ENCODE data around the gene IRF9.

Gene IRF9, protein sequence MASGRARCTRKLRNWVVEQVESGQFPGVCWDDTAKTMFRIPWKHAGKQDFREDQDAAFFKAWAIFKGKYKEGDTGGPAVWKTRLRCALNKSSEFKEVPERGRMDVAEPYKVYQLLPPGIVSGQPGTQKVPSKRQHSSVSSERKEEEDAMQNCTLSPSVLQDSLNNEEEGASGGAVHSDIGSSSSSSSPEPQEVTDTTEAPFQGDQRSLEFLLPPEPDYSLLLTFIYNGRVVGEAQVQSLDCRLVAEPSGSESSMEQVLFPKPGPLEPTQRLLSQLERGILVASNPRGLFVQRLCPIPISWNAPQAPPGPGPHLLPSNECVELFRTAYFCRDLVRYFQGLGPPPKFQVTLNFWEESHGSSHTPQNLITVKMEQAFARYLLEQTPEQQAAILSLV

DNA sequence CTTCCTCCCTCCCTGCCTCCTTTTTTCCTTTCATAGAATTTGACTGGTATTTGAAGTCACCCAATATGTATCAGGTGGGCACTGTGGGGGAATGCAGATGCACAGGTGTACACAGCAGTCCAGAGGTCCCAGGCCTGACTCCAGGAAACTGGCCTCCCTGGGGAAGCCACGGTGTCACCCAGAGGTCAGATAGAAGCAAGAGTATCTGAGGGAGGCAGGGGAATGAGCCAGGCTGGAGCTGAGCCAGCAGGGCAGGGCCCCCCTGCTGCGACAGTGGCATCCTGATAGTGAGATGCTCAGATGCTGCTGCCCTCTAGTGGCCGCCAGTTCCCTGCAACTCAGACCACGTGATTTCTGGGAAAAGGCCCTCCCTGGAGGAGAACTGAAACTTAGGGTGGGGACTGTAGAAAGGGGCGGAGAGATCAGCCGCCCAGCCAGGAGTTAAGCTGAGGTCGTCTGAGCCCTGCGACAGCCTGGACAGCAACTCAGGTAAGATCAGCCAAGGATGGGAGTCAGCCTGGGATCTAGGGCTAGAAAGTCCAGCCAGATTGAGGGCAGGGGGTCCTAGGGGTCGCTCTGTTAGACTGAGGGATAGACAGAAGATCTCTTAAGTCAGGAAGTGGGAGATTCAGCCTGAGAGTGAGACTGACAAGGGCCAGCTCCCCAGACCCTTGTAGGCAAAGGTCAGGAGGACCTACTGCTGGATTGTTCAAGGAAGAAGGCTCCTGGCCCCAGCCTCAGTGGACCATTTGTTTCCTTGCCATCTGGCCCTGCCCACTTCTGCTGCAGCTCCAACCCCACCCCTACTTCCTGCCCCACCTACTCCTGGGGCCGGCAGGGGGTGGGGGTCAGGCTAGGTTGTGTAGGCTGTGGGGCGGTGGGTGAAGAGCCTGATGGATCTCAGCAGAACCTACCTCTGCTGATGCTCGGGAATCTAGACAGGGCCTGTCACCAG, at the start of gene IRF9:
TSS of gene IRF9 (plus strand) at position 416 of the 955 bp plus-strand sequence. CDS start 880 bp downstream, outside the sequence.
- Histone ChIP-seq H3K27ac (peak within 1 kb of the TSS; percentile 81 to 100 (median 98)), H3K4me3 (peak within 1 kb of the TSS; percentile 54 to 76 (median 72))

DNA sequence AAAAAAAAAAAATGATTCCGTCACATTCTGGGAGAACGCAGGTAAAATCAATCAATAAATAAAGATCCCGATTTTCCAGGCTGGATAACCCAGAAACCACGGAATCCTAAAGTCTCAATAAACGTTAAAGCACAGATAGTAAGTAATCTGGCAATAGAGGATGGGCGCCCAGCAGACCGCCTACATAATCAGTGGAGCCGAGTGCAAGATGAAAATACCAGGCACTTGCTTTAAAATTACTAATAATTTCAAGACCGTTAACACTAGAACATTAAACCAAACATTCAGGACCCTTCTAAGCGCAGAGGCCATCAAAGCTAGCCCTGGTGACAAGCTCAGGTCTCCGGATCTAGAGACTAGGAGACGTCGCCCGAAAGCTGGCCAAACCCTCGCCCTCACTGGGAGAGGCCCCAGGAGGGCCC, 47.7 kb upstream of the IRF9 start:
- Histone ChIP-seq H3K4me3 (peak overlapping the region; percentile 50 to 69 (median 62)), H3K27ac (peak overlapping the region; percentile 81 to 99 (median 99))

DNA sequence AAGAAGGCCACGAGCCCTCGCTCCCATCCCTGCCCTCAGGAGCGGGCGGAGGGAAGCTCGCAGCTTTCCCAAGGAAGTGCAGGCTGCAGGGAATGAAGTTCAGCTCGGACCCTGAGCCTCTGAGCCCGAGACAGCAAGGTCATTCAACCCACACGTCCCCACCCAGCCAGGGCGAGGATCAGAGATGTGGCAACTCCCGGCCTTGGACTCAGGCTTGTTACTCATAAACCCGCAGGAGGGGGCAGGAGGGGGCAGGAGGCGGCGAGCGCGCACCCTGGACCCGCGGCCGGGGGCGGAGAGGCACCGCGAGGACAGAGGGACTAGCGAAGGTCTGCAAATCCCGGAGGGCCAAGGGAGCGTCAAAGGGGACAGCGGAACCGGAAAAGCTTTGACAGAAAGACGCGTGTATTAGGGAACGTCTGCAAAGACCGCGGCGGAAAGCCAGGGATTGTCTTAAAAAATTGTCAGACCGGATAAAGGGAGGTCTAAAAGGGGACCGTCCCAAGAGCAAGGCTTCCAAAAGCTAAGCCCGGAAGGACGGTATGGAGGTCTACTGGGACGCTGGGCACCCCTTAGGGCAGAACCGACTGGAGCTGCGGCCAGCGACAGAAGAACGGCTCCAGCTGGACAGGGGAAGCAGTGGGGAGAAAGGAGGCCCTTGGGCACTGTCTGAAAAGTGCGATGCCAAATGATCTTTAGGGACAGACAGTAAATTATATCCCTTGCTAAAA, 47.1 kb upstream of the IRF9 start:
- peak overlapping the region; percentile 81 to 99 (median 99) for H3K27ac ChIP-seq
- H3K4me3 ChIP-seq: peak overlapping the region; percentile 50 to 69 (median 62)

DNA sequence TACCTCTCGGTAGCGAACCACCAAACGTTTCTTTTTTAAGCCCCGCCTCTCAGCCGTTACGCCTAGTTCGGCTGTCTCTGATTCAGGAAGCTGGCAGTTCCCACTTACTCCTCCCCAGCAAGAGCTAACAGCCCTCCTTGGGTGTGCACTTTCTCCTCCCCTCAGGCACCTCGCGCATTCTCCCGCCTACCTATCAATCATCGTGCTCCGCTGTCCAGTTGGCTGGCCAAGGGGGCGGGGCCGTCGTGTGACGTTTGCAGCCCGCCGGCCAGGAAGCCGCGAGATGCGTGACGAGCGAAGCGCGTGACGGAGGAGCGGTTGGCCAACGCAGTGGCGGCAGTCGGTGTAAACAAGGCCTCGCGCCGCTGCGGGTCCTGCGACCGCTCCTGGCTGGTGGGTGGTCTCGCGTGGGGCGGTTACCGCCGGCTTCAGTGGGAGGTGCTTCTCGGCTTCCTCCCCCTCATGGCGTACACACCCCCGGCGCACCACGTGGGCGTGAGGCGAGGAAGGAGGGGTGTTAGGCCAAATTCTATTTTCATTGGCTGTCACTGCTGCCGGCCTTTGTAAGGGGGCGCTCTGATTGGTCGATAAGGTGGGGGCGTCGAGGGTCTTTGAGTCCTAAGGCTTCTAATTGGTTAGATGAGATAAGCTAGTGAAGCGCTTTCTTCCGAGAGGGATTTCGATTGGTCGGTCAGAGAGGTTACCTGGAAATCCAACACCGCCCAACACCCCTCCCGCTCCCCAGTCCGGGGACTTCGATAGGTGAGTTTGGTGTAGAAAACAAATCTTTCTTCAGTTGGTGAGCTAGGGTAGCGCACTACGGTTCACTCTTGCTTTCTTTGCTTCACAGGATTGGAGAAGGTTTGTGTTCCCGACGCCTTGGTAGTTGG, 46.3 kb upstream of the IRF9 start, which contains the start of the genes DCAF11 and NRL:
TSS of gene DCAF11 (plus strand) at position 246 of the 890 bp plus-strand sequence. CDS start 818 bp downstream, outside the sequence.
TSS of gene NRL (minus strand) at position 418 of the 890 bp plus-strand sequence. CDS start 32,101 bp downstream, outside the sequence.
- H3K4me3 ChIP-seq: peak within 1 kb of the TSS; percentile 50 to 69 (median 62)
- H3K27ac ChIP-seq: peak within 1 kb of the TSS; percentile 90 to 99 (median 99)

DNA sequence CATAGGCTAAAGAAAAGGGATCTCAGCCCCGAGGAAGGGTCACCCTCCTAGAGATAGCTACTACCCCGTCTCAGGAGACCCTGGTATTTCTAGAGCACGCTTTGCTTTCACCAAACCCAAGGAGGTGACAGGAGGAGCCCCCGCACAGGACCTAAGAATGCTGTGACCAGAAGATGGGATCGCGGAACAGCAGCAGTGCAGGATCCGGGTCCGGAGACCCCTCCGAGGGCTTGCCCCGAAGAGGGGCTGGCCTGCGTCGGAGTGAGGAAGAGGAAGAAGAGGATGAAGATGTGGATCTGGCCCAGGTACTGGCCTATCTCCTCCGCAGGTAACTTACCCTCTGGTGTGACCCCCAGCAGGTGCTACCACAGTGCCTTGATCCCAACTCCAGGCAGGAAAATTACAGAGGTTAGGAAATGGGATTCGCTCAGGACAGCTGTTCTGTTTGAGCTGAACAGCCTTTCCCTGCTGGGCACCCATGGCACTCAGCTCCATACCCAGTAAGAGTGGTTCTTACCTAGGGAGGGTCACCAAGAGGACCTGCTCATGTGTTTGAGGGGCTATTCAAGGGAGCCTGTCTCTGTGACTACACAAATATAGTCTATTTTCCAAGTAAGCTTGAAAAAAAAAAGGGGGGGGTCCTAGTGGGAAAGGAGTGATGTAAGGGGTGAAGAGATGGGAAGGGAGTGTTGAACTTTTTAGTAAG, 45.5 kb upstream of the IRF9 start:
- H3K27ac ChIP-seq: peak overlapping the region in 20 of 21 experiments; percentile 35 to 99 (median 99)
- H3K4me3 ChIP-seq: peak overlapping the region; percentile 50 to 69 (median 62)

DNA sequence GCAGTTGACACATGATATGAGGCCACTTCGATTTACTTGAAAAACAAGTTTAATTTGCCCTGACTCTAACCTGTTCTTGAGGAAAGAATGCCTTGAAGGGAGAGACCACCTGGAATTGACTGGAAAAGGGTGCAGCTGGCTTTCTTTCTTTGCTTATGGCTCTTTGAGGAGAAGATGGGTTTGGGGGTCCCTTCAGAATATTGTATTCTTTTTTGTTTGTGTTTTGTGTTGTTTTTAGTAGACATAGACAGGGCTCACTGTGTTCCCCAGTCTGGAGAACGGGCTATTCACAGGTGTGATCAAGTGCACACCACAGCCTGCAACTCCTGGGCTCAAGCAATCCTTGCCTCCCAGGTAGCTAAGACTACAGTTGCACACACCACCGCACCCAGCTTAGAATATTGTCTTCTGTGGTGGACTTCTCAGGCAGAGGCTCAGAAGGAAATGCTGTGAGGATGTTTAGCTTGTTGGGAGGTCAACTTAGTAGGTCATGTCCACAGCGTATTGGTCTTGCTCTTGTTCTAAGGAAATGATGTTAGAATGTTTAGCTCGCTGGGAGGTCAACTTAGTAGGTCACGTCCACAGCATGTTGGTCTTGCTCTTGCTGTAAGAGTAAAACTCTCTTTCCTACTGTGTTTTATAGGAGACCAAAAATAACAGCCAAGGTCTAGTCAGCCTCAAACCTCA, 44.8 kb upstream of the IRF9 start:
- Histone ChIP-seq H3K4me3 (peak overlapping the region in 5 of 7 experiments; percentile 55 to 68 (median 62)), H3K27ac (peak overlapping the region in 4 of 21 experiments; percentile 72 to 99 (median 96))

DNA sequence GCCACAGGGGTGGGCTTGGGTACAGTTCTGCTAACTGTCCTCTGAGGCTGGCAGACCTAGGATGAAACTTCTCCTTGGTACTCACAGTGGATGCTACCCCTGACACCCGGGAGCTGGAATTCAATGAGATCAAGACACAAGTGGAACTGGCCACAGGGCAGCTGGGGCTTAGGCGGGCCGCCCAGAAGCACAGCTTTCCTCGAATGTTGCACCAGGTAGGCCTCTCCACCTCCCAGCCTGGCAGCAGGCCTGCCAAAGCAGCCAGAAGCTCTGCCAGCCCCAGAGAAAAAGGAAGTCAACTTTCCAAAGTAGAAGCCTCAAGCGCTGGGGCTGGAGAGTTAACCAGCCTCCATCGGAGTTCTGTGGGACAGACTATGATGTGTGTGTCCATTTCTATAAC, 43.9 kb upstream of the IRF9 start:
- Histone ChIP-seq H3K4me3 (no peak overlapping the region), H3K27ac (no peak overlapping the region)

DNA sequence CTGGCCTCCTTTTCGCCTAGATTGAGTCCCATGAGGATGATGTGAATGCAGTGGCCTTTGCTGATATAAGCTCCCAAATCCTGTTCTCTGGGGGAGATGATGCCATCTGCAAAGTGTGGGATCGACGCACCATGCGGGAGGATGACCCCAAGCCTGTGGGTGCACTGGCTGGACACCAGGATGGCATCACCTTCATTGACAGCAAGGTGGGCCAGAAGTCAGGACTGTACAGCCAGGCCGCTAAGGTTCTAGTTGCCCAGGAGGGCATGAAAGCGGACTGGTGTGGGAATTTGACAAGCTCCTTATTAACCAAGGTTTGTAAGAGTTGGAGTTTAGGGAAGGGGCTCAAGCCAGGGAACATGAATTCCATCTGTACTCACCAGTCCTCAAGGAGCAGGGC, 41.4 kb upstream of the IRF9 start:
- H3K4me3 ChIP-seq: no peak overlapping the region

DNA sequence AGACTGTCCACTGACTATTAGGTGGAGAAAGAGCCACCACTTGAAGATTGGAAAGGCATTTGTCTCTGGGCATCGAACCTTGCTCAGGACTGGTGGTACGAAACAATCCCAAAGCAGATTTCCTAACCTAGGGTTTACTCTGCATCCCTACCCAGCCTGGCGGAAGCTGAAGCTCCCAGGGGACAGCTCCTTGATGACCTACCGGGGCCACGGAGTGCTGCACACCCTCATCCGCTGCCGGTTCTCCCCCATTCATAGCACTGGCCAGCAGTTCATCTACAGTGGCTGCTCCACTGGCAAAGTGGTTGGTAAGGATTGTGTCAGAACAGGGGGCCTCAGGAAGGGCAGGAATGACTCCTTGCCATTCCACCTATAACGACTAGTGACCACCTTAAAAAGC, 39.9 kb upstream of the IRF9 start:
- no peak overlapping the region for H3K27ac ChIP-seq
- no peak overlapping the region for H3K4me3 ChIP-seq

More for the DNA sequence above, 41.4 kb upstream of the IRF9 start:
- H3K27ac ChIP-seq: no peak overlapping the region

DNA sequence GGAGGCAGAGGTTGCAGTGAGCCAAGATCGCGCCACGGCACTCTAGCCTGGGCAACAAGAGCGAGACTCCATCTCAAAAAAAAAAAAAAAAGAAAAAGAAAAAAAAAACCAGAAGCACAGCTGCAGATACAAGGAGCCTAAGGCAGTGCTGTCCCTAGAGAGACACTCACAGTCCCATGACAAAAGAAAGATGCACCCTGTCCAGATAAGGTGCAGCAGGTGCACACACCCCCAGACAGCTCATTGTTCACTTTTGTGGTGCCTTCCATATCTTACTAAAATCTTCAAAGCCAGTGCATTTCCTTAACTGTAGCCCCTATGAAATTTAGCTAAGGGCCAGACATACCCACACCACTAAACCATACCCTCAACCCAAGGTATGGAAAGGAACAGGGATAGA, 38.6 kb upstream of the IRF9 start:
- Histone ChIP-seq H3K4me3 (no peak overlapping the region), H3K27ac (no peak overlapping the region)

DNA sequence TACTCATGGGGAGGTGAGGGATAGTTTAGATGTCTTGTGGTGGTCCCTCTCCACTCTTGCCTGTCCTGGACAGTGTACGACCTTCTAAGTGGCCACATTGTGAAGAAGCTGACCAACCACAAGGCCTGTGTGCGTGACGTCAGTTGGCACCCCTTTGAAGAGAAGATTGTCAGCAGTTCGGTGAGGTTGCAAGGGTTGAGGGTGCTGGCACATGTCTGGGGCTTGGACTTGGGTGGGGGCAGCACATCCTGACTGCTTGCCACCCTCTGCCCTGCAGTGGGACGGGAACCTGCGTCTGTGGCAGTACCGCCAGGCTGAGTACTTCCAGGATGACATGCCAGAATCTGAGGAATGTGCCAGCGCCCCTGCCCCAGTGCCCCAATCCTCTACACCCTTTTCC, 38.2 kb upstream of the IRF9 start:
- H3K27ac ChIP-seq: no peak overlapping the region

DNA sequence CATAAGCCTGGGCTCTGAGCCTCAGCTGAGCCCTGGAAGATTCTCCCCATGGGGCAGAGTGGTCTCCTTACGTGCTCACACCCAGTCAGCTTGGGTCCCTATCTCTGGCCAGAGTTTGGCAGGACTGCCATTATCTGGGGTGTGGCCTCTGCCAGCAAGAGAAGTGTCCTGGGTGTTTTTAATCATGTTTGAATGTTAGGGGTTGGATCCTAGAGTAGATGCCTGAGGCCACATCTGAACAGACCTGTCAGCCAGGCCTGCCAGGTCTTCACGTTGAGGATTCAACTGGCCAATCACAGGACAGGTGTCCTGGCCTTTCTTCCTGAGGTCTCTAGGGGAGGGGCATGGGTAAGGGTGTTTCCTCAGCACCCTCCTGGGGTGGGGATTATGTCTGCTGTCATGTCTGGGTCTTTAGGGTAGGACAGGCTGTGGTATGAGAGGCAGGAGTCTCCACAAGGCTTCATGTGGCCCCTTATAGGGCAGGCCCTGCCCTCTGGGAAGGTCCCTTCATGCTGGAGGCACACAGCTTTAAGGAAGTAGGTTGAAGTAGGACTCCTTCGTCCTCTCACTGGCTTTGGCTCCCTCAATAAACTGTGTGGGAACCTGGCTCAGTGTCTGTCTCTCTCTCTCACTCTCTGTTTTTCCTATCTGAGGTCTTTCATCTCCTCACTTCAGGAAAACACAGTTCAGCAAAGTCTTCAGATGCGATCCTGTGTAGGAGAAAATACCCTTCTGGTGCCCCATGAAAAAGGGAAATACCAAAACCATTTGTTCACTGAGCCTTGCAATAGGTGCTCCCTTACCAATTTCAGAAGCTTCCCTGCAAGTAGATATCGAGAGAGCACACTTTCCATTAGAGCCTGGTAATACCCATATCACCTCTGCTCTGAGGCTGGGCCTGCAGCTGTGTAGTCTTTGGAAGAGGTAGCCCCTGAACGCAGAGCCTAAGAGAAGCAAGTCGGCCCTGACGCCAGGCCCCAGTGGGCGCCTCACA, 37.3 kb upstream of the IRF9 start:
- Histone ChIP-seq H3K4me3 (no peak overlapping the region), H3K27ac (peak overlapping the region in 1 of 21 experiments; percentile 55)

More for the DNA sequence above, 38.2 kb upstream of the IRF9 start:
- H3K4me3 ChIP-seq: no peak overlapping the region

DNA sequence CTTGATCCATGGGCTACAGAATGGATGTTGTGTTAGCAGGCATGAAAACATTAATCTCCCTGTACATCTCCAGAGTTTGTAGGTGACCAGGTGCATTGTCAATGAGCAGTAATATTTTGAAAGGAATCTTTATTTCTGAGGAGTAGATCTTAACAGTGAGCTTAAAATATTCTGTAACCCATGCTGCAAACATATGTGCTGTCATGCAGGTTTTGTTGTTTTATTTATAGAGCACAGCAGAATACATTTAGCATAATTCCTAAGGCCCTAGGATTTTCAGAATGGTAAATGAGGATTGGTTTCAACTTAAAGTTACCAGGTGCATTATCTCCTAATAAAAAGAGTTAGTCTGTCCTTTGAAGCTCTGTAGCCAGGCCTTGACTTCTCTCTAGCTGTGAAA, 34.1 kb upstream of the IRF9 start:
- no peak overlapping the region for H3K4me3 ChIP-seq
- H3K27ac ChIP-seq: no peak overlapping the region

DNA sequence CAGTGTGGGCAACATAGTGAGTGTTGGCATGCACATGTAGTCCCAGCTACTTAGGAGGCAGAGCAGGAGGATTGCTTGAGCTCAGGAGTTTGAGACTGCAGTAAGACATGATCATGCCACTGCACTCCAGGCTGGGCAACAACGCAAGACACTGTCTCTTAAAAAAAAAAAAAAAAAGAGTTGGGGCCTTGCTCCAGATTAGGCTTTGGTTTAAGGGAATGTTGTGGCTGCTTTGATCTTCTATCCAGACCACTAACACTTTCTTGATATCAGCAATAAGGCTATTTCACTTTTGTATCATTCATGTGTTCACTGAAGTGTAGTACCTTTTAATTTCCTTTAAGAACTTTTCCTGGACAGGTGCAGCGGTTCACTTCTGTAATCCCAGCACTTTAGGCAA, 33.4 kb upstream of the IRF9 start:
- H3K27ac ChIP-seq: no peak overlapping the region

DNA sequence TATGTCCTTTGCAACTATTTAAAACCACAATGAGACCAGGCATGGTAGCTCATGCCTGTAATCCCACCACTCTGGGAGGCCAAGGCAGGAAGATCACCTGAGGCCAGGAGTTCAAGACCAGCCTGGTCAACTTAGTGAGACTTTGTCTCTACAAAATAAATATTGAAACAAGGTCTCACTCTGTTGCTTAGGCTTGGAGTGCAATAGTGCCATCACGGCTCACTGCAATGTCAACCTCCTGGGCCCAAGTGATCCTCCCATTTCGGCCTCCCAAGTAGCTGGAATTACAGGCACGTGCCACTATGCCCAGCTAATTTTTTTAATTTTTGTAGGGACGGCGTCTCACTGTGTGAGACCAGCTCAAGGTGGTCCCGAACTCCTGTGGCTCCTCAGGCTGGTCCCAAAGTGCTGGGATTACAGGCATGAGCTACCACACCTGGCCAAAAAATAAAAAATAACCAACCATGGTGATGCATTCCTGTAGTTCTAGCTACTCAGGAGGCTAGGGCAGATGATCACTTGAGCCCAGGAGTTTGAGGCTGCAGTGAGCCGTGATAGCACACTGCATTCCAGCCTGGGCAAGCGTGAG, 31.6 kb upstream of the IRF9 start:
- no peak overlapping the region for H3K27ac ChIP-seq

More for the DNA sequence above, 33.4 kb upstream of the IRF9 start:
- no peak overlapping the region for H3K4me3 ChIP-seq

DNA sequence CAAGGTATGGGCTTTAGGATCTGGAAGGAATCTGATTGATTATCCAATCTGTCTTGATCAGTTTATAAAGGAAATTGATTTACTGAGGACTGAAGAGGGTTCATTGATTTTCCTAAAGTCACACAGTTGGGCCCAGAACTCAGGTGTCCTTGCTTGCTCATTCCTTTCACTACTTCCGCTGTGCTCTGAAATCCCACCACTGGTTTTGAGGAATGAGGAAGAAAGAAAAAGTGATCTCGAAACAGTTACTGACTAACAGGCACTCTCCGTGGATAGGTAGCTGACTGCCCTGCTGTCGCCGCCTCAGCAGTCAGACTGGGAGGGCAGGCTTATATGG, 30.7 kb upstream of the IRF9 start, which contains the start of gene FITM1:
TSS of gene FITM1 (plus strand) at position 280 of the 337 bp plus-strand sequence. CDS start 905 bp downstream, outside the sequence.
- H3K4me3 ChIP-seq: no peak within 1 kb of the TSS
- peak within 1 kb of the TSS in 1 of 21 experiments; percentile 14 for H3K27ac ChIP-seq

More for the DNA sequence above, 31.6 kb upstream of the IRF9 start:
- no peak overlapping the region for H3K4me3 ChIP-seq
